ENCODE data around the gene OPTC.

The OPTC gene

DNA sequence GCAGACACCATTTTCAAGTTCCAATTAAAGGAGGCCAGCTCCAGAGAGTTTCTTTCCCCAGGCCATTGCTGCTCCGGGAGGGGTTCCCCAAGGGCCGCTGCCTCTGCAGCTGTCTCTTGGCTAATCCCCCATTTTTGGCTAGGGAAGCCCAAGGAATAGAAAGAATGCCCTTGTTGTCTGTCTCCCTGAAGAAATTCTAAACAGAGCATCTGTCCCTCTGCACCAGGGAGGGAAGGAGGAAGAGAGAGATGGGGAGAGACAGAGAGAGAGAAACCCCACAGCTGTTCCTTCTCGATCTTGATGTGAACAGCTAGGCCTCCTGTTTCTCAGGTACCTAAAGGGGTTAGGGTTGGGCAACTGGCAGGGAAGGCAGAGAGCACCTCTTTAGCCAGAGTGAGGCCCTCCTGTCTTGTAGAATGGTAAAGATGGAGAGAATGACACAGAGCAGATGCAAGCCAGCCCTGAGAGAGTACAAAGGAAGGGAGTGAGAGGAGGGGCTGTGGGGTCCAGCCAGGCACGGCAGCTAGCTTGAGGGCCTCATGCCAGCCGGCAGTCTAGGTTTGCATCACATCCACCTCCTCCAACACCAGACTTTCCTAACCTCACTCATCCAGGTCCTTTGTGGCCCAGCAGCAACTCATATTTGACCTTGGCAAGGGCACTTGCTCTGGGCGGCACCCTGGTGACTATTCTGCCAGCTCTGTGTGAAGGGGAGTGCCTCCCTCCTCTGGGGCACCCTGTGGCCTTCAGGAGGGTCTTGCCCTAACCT is 13.1 kb downstream of the OPTC start:
- TF ChIP-seq ZNF8 (CRISPR knock-in tag; IDR thresholded peaks at IDR 0.05) (no peak), ZNF70 (CRISPR knock-in tag; IDR thresholded peaks at IDR 0.05) (no peak), SNAI2 (CRISPR knock-in tag; IDR thresholded peaks at IDR 0.05) (no peak), TOX (CRISPR knock-in tag; IDR thresholded peaks at IDR 0.05; ENCODE audit: borderline replicate concordance) (no peak), GLIS3 (CRISPR knock-in tag; IDR thresholded peaks at IDR 0.05) (no peak), ESRRG (CRISPR knock-in tag; IDR thresholded peaks at IDR 0.05) (no peak), ZFP30 (CRISPR knock-in tag; IDR thresholded peaks at IDR 0.05) (no peak), BACH2 (CRISPR knock-in tag; IDR thresholded peaks at IDR 0.05; ENCODE audit: borderline replicate concordance) (no peak), ZNF565 (CRISPR knock-in tag; conservative IDR thresholded peaks at IDR 0.05; ENCODE audit: low read depth) (no peak)
- TF ChIP-seq, protein P1, sequence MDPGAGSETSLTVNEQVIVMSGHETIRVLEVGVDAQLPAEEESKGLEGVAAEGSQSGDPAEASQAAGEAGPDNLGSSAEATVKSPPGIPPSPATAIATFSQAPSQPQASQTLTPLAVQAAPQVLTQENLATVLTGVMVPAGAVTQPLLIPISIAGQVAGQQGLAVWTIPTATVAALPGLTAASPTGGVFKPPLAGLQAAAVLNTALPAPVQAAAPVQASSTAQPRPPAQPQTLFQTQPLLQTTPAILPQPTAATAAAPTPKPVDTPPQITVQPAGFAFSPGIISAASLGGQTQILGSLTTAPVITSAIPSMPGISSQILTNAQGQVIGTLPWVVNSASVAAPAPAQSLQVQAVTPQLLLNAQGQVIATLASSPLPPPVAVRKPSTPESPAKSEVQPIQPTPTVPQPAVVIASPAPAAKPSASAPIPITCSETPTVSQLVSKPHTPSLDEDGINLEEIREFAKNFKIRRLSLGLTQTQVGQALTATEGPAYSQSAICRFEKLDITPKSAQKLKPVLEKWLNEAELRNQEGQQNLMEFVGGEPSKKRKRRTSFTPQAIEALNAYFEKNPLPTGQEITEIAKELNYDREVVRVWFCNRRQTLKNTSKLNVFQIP (CRISPR knock-in tag; IDR thresholded peaks at IDR 0.05; ENCODE audit: borderline replicate concordance, low read depth): no peak
- TF ChIP-seq, protein P2, sequence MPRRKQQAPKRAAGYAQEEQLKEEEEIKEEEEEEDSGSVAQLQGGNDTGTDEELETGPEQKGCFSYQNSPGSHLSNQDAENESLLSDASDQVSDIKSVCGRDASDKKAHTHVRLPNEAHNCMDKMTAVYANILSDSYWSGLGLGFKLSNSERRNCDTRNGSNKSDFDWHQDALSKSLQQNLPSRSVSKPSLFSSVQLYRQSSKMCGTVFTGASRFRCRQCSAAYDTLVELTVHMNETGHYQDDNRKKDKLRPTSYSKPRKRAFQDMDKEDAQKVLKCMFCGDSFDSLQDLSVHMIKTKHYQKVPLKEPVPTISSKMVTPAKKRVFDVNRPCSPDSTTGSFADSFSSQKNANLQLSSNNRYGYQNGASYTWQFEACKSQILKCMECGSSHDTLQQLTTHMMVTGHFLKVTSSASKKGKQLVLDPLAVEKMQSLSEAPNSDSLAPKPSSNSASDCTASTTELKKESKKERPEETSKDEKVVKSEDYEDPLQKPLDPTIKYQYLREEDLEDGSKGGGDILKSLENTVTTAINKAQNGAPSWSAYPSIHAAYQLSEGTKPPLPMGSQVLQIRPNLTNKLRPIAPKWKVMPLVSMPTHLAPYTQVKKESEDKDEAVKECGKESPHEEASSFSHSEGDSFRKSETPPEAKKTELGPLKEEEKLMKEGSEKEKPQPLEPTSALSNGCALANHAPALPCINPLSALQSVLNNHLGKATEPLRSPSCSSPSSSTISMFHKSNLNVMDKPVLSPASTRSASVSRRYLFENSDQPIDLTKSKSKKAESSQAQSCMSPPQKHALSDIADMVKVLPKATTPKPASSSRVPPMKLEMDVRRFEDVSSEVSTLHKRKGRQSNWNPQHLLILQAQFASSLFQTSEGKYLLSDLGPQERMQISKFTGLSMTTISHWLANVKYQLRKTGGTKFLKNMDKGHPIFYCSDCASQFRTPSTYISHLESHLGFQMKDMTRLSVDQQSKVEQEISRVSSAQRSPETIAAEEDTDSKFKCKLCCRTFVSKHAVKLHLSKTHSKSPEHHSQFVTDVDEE (CRISPR knock-in tag; IDR thresholded peaks at IDR 0.05): no peak
- TF ChIP-seq, protein P3, sequence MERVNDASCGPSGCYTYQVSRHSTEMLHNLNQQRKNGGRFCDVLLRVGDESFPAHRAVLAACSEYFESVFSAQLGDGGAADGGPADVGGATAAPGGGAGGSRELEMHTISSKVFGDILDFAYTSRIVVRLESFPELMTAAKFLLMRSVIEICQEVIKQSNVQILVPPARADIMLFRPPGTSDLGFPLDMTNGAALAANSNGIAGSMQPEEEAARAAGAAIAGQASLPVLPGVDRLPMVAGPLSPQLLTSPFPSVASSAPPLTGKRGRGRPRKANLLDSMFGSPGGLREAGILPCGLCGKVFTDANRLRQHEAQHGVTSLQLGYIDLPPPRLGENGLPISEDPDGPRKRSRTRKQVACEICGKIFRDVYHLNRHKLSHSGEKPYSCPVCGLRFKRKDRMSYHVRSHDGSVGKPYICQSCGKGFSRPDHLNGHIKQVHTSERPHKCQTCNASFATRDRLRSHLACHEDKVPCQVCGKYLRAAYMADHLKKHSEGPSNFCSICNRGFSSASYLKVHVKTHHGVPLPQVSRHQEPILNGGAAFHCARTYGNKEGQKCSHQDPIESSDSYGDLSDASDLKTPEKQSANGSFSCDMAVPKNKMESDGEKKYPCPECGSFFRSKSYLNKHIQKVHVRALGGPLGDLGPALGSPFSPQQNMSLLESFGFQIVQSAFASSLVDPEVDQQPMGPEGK (CRISPR knock-in tag; IDR thresholded peaks at IDR 0.05; ENCODE audit: borderline replicate concordance): no peak
- TF ChIP-seq, protein P4, sequence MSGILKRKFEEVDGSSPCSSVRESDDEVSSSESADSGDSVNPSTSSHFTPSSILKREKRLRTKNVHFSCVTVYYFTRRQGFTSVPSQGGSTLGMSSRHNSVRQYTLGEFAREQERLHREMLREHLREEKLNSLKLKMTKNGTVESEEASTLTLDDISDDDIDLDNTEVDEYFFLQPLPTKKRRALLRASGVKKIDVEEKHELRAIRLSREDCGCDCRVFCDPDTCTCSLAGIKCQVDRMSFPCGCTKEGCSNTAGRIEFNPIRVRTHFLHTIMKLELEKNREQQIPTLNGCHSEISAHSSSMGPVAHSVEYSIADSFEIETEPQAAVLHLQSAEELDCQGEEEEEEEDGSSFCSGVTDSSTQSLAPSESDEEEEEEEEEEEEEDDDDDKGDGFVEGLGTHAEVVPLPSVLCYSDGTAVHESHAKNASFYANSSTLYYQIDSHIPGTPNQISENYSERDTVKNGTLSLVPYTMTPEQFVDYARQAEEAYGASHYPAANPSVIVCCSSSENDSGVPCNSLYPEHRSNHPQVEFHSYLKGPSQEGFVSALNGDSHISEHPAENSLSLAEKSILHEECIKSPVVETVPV (CRISPR knock-in tag; IDR thresholded peaks at IDR 0.05): no peak
- ATAC-seq: peak; percentile 66

DNA sequence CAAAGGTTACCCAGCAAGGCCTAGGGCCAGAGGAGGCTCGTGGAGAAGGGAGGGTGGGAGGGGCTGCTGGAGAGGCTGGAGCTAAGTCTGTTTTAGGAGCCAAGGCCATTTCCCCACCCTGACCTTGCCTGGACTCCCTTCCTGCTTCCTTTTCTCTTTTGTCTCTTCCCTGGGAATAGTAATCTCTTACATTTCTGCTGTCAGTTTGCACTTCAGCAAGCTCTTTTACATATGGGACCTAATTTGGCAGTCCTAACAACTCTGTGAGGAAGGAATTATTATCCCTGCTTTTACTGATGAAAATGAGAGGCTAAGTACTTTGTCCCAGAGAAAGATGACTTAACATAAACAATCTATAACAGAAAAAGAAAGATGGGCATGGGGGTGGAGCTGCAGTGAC is 13.8 kb downstream of the OPTC start:
- ATAC-seq: no peak
- no peak for TF ChIP-seq TOX (CRISPR knock-in tag; IDR thresholded peaks at IDR 0.05; ENCODE audit: borderline replicate concordance)
- no peak for TF ChIP-seq ISL1 (CRISPR knock-in tag; IDR thresholded peaks at IDR 0.05)
- TF ChIP-seq ARNTL (CRISPR knock-in tag; IDR thresholded peaks at IDR 0.05; ENCODE audit: borderline replicate concordance, low read depth): no peak
- no peak for TF ChIP-seq PPARA (CRISPR knock-in tag; IDR thresholded peaks at IDR 0.05; ENCODE audit: borderline replicate concordance)
- no peak for TF ChIP-seq ESRRG (CRISPR knock-in tag; IDR thresholded peaks at IDR 0.05)
- no peak for TF ChIP-seq CSDC2 (CRISPR knock-in tag; IDR thresholded peaks at IDR 0.05)
- TF ChIP-seq, protein P1 (CRISPR knock-in tag; IDR thresholded peaks at IDR 0.05; ENCODE audit: borderline replicate concordance, low read depth): no peak
- no peak for TF ChIP-seq SNAI2 (CRISPR knock-in tag; IDR thresholded peaks at IDR 0.05)
- TF ChIP-seq ZNF8 (CRISPR knock-in tag; IDR thresholded peaks at IDR 0.05): no peak
- no peak for TF ChIP-seq BACH2 (CRISPR knock-in tag; IDR thresholded peaks at IDR 0.05; ENCODE audit: borderline replicate concordance)
- TF ChIP-seq, protein P4 (CRISPR knock-in tag; IDR thresholded peaks at IDR 0.05): no peak
- TF ChIP-seq GLIS3 (CRISPR knock-in tag; IDR thresholded peaks at IDR 0.05): no peak
- TF ChIP-seq, protein P5, sequence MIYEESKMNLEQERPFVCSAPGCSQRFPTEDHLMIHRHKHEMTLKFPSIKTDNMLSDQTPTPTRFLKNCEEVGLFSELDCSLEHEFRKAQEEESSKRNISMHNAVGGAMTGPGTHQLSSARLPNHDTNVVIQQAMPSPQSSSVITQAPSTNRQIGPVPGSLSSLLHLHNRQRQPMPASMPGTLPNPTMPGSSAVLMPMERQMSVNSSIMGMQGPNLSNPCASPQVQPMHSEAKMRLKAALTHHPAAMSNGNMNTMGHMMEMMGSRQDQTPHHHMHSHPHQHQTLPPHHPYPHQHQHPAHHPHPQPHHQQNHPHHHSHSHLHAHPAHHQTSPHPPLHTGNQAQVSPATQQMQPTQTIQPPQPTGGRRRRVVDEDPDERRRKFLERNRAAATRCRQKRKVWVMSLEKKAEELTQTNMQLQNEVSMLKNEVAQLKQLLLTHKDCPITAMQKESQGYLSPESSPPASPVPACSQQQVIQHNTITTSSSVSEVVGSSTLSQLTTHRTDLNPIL (CRISPR knock-in tag; IDR thresholded peaks at IDR 0.05; ENCODE audit: low read depth): no peak
- TF ChIP-seq, protein P2 (CRISPR knock-in tag; IDR thresholded peaks at IDR 0.05): no peak
- TF ChIP-seq, protein P3 (CRISPR knock-in tag; IDR thresholded peaks at IDR 0.05; ENCODE audit: borderline replicate concordance): no peak
- no peak for TF ChIP-seq ZNF565 (CRISPR knock-in tag; conservative IDR thresholded peaks at IDR 0.05; ENCODE audit: low read depth)
- no peak for TF ChIP-seq ZFP3 (CRISPR knock-in tag; IDR thresholded peaks at IDR 0.05)

Data from SK-N-SH treated with all-trans-retinoic acid at 6 μM for 48 hours (cell line).